ENCODE results near the gene RAB14. TPM values are rescaled to one million over a fixed set of nuclear protein-coding genes. Genes with fewer than 3 reads are reported as not detected.

The RAB14 gene
- total RNA-seq, 4 donors from 2014 or later = 30.5 to 69.6 (median 47.9) TPM

DNA sequence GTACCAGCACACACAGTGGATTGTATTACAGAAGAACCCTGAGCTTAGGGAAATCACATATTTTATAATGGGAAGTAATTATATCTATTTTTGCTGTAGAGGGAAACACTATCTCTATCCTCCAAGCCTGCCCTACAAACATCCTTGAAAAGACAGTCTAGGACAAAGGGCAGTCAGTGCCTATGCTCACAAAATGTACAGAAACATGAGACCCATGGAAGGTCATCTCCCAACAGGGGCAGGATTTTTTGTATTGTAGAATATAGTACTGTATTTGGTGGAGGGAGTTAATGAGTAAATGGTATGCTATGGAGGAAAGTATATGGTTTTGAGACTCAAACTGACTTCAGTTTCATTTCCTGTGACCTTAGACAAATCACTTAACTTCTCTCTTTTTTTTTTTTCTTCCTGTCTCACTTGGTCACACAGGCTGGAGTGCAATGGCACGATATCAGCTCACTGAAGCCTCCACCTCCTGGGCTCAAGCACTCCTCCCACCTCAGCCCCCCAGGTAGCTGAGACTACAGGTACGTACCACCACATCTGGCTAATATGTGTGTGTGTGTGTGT, 5.8 kb upstream of the RAB14 start:
- no peak for TF ChIP-seq CTCF (IDR thresholded peaks at IDR 0.05; ENCODE audit: low read depth)

DNA sequence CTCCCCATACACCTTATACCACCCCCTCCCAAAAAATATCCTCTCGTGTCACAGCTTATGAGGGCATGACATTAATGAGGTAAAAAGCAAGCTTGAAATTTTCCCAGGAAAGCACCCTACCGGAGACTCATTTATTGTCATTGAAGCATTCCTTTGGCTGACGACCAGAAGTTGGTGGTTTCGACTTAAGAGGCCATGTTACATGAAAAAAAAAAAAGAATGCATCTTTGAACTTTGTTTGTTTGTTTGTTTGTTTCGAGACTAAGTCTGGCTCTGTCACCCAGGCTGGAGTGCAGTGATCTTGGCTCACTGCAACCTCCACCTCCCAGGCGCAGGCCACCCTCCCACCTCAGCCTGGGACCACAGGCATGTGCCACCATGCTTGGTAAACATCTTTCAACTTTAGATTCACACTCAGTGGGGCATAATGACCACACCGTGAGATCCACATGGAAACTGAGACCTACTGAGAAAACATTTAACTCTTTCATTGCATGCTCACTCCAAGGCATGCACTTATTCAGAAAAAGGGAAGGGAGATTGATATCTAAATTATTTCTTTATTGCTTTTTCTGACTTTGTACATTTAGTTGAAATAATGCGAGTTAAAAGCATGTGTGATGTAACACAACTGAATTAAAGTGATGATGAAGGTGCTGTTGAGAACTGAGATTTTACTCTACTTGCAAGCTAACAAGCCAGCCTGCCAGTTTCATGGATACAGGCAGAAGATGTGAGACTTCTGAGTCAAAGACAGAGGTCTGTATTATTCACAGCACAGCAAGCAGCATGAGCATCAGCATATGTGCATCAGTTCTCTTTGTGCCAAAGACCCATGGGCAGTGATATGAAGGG, 5.1 kb upstream of the RAB14 start:
- TF ChIP-seq CTCF (IDR thresholded peaks at IDR 0.05; ENCODE audit: low read depth) = no peak

- TF ChIP-seq CTCF (IDR thresholded peaks at IDR 0.05; ENCODE audit: low read depth) = no peak
Observed at GRCh38 chr9:121204611-121205010, 2.9 kb upstream of the RAB14 start.

DNA sequence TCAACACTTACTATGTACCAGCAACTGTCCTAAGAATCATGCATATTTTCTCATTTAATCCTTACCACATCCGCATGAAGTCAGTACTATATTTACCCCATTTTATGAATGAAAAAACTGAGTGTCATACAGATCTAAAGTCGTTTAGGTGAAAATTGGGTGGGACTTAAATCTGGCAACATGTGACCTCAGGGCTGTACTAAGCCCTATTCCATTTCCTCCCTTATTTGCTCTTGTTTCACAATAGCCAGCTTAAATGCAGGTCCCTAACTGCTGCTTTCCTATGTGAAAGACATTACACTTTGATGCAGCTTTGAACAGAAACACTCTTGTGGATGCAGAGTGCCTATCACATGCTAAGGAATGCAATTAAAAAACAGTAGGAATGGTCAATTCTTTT, 2.5 kb upstream of the RAB14 start:
- TF ChIP-seq CTCF (IDR thresholded peaks at IDR 0.05; ENCODE audit: low read depth) = no peak

DNA sequence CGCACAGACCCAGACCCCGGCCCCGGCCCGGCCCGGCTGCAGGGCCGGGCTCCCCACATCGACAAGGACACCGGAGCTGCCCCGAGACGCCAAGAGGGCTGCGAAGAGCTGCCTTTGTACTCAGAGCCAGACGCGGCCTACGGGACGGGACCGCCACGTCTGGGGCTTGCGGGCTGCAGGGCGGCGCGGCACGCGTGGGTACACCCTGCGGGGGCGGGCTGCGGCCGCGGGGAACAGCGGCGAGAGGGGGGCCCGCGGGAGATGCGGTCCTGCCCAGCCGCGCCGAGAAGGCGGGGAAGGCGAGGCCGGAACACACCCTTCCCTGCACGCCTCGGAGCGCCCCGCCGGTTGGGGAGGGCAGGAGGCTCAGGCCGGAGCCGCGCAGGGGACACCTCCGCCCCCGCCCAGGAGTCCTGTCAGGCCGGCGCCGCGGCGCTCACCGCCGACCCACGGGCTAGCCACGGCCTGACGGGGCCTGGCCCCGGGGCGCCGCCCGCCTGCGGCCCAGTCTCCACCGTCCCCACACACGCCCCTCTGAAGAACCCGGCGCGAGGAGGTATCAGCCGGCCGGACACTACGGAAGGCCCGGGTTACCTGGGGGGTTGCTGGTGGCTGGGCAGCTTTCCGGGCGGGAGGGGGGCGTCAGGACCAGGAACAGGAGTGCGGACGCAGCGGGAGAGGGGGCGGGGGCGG, 478 bp downstream of the RAB14 start:
- no peak for TF ChIP-seq CTCF (IDR thresholded peaks at IDR 0.05; ENCODE audit: low read depth)

- TF ChIP-seq CTCF (IDR thresholded peaks at IDR 0.05; ENCODE audit: low read depth) = no peak
Observed at GRCh38 chr9:121200356-121200755, 1.3 kb downstream of the RAB14 start.

DNA sequence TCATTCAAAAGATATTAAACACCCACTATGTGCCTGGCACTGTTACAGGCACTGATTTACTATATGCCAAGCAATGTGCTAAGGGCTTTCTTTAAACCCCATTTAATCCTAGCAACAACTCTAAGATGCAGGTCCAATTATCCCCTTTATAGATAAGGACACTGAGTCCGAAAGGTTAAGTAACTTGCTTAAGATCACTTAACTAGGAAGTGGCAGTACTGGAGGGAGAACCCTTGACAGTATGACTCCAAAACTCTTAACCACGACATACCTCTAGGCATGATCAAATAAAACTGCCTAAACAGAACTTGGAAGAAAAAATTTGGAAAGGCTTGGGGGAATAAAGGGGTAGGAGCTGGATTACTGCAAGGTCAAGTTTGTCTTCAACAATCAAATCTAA, 1.7 kb downstream of the RAB14 start:
- no peak for TF ChIP-seq CTCF (IDR thresholded peaks at IDR 0.05; ENCODE audit: low read depth)
